Activated T-cell treated with anti-CD3 and anti-CD28 coated beads, Interleukin-2, amount 50 U/mL, for 4 hours (primary cell): ENCODE results near the gene CCT2. TPM values are rescaled to one million over a fixed set of nuclear protein-coding genes. Genes with fewer than 3 reads are reported as not detected.

Source experiments
- ATAC-seq, 2 donors: fragments of 200-7000 bp; cut with Tn5 transposase; one replicate each; pipeline ENCODE4 v1.10.0; 2021
- DNase-seq: peaks from one replicate; pipeline ENCODE4 v3.0.0-alpha.2; 2020
- H3K27me3 Mint-ChIP-seq: one replicate; pipeline ENCODE4 v1.8.0; 2021; ENCODE audit warnings: low read depth, mixed read lengths
- H3K36me3 Mint-ChIP-seq: one replicate; pipeline ENCODE4 v1.8.0; 2022; ENCODE audit warnings: mixed read lengths; ENCODE audit not compliant: insufficient read depth
- H3K4me1 Mint-ChIP-seq: one replicate; pipeline ENCODE4 v1.8.0; 2021; ENCODE audit warnings: low read depth, mixed read lengths
- H3K4me3 Mint-ChIP-seq: one replicate; pipeline ENCODE4 v1.8.0; 2021; ENCODE audit warnings: mild to moderate bottlenecking, moderate library complexity, mixed read lengths
- H3K9me3 Mint-ChIP-seq: one replicate; pipeline ENCODE4 v1.8.0; 2021; ENCODE audit warnings: mixed read lengths
- total RNA-seq, 3 donors: library from RNA; stranded (reverse); gene quantifications; one replicate each; pipeline ENCODE4 v1.2.1, GENCODE V29; 2021

CCT2 gene
- 100 to 1,000 TPM; 589 to 616 (median 611) TPM for total RNA-seq

DNA sequence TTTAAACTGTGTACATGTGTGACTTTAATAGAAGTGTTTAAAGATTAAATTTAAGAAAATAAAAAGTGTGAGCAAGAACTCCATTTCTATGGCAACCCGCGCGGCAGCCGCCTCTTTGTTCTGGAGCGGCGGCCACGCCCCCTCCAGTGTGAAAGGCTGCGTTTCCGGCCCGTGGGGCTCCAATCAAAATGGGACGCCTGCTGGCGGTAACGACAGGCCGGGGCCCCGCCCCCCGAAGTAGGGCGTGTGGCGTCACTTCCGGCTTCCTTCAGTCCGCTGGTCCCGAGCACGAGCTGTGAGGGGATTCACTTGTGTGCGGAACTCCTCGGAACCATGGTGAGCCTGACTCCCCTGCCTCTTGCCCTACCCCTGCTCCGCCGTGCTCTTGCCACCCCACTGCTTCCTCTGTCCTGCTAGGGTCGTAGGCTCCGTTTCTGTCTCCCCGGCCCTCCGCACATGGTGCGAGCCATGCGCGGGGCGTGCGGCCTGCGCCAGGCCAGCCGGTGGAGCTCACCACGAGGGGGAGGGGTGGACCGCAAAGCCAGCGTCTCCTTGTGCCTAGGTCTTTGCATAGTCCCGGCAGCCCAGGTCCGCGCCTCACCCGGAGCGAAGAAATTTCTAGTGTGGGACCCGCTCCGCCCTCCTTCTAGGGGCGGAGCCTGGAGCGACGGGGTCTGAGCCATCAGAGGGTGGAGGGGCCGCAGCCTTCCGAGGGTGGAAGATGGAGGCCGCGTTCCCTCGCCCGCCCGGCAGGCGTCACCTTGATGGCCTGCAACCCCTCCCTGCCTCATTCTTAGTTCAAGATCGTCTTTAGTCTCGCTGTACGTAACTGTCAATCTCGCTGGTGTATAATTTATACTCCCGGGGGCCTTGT is at the start of gene CCT2:
TSS of gene CCT2 (plus strand) at position 271 of the 874 bp plus-strand sequence. CDS start at position 334, 63 bp downstream.
- peak within 1 kb of the TSS; percentile 96 for H3K4me3 Mint-ChIP-seq
- no peaks in the 10 kb centered on the region for H3K27me3 Mint-ChIP-seq
- no peaks in the 10 kb centered on the region for H3K9me3 Mint-ChIP-seq
- peak; percentile 97 for DNase-seq
- peak; percentile 94 to 95 for ATAC-seq
- peaks cover 26% of the 10 kb centered on the region for H3K36me3 Mint-ChIP-seq
- peaks cover 14% of the 10 kb centered on the region for H3K4me1 Mint-ChIP-seq

DNA sequence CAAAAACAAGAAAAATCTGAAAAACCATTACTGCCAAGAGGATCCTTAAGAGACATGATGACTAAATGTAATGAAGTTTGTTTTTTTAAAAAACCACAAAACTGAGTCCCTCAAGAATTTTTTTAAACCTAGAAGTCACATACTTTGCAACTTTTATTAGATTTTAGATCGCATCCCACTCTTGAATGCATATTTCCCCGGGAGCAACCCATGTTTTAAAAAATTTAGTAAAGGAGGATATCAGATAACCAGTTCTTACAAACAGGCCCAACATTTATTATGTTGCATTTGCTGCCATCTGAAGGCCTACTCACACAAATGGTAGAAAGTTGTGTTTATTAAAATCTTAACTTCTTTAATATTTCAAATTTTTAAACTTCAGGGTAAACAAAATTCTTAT is 44.3 kb upstream of the CCT2 start:
- no peak for ATAC-seq
- H3K4me3 Mint-ChIP-seq = no peak overlapping the region
- H3K27me3 Mint-ChIP-seq = no peaks in the 10 kb centered on the region
- H3K9me3 Mint-ChIP-seq = peaks cover 7% of the 10 kb centered on the region
- no peaks in the 10 kb centered on the region for H3K4me1 Mint-ChIP-seq
- DNase-seq = no peak
- peaks cover 13% of the 10 kb centered on the region for H3K36me3 Mint-ChIP-seq

DNA sequence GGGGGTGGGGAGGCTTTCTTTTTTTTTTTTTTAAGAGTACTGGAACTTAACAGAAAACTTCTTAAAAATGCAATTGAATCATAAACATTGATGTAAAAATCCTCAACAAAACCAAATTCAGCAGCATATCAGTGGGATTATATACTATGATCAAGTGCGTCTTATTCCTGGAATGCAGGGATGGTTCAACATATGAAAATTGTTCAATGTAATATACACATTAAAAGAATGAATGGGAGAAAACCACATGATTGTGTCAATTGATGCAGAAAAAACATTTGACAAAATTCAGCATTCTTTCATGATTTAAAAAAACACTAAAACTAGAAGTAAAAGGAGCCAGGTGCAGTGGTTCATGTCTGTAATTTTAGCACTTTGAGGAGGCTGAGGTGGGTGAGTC is 41.2 kb upstream of the CCT2 start:
- no peaks in the 10 kb centered on the region for H3K27me3 Mint-ChIP-seq
- H3K36me3 Mint-ChIP-seq = peaks cover 17% of the 10 kb centered on the region
- ATAC-seq = no peak
- peaks cover 7% of the 10 kb centered on the region for H3K9me3 Mint-ChIP-seq
- no peak for DNase-seq
- H3K4me1 Mint-ChIP-seq = peaks cover 4% of the 10 kb centered on the region
- H3K4me3 Mint-ChIP-seq = no peak overlapping the region

DNA sequence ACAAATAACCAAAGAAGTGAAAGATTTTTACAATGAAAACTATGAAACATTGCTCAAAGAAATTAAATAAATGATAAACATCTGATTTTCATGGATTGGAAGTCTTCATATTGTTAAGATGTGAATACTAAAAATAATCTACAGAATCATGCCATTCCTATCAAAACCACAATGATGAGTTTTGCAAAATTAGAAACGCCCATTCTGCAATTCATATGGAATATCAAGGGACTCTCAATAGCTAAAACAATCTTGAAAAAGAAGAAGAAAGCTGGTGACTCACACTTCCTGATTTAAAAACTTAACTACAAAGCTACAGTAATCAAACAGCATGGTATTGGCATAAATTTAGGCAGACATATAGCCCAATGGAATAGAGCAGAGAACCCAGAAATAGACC is 40.2 kb upstream of the CCT2 start:
- peaks cover 4% of the 10 kb centered on the region for H3K4me1 Mint-ChIP-seq
- peaks cover 19% of the 10 kb centered on the region for H3K36me3 Mint-ChIP-seq
- DNase-seq = no peak
- H3K9me3 Mint-ChIP-seq = peaks cover 7% of the 10 kb centered on the region
- H3K4me3 Mint-ChIP-seq = no peak overlapping the region
- no peak for ATAC-seq
- H3K27me3 Mint-ChIP-seq = no peaks in the 10 kb centered on the region

DNA sequence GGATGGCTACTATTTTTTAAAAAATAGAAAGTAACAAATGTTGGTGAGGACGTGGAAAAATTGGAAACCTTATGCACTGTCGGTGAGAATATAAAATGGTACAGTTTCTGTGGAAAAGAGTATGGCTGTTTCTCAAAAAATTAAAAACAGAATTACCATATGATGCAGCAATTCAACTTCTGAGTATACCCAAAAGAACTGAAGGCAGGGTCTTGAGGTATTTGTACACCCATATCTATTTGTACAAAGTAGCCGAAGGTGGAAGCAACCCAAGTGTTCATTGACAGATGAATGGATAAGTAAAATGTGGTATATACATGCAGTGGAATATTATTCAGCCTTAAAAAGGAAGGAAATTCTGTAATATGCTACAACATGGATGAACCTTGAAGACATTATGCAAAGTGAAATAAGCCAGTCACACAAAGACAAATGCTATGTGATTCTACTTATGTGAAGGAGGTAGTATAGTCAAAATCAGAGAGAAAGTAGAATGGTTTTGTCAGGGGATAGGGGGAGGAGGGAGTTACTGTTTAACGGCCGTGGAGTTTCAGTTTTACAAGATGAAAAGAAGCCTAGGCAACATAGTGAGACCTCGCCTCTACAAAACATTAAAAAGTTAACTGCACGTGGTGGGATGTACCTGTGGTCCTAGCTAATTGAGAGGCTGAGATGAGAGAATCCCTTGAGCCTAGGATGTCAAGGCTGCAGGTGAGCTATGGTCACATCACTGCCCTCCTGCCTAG is 38.4 kb upstream of the CCT2 start:
- Mint-ChIP-seq H3K4me3 (no peak overlapping the region), H3K9me3 (peaks cover 7% of the 10 kb centered on the region), H3K36me3 (peaks cover 17% of the 10 kb centered on the region), H3K27me3 (no peaks in the 10 kb centered on the region), H3K4me1 (peaks cover 4% of the 10 kb centered on the region)
- DNase-seq = no peak
- ATAC-seq = peak; percentile 48 to 67

DNA sequence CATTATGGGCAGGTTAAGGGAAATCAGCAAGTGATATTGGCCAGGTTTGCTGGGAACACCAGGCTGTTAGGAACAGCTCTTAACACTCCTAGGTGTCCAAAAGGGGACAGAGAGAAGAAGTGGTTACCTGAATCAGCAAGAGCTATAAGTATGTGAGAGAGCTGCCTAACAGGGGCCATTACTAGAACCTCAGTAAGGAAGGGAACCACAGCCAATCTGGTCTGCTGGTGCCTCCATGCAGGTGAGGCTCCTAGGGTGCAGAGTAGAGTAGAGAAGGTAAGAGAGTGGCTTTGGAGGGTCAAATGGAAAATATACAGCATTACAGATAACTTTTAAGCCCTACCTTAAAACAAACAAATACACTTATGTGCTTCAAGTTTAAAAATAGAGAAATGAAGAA is 36.6 kb upstream of the CCT2 start:
- ATAC-seq (no peak), DNase-seq (no peak)
- H3K36me3 Mint-ChIP-seq = peaks cover 12% of the 10 kb centered on the region
- no peak overlapping the region for H3K4me3 Mint-ChIP-seq
- H3K27me3 Mint-ChIP-seq = no peaks in the 10 kb centered on the region
- H3K4me1 Mint-ChIP-seq = peaks cover 4% of the 10 kb centered on the region
- peaks cover 1% of the 10 kb centered on the region for H3K9me3 Mint-ChIP-seq

DNA sequence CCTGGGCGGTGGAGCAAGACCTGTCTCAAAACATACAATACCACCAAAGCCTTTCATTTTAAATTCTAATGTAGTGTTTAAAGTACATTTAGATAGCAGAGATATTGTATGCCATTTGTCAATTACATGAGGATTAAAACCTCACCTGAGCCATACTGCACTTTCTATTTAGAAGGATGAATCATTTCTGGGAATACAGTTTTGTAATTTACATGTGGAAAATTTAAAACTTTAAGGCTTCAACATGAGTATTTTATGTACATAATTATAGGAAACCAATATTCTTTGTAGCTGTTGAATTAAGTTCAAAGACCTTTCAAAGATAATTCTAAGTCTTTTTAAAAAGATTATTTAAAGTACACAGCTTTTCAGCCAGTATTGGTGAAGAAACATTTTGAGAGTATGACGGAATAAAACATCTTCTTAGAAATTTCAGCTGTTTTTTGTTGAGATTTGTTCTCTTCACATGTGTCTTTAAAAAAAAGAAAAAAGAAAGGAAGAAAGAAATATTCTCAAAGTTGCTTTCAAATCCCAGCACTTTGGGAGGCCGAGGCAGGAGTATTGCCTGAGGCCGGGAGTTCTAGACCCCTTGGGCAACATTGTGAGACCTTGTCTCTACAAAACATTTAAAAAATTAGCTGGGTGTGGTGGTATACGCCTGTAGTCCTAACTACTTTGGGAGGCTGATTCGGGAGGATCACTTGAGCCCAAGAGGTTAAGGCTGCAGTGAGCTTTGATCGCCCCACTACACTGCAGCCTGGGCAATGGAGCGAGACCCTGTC is 34.5 kb upstream of the CCT2 start:
- Mint-ChIP-seq H3K9me3 (no peaks in the 10 kb centered on the region), H3K4me3 (no peak overlapping the region), H3K36me3 (peaks cover 12% of the 10 kb centered on the region), H3K27me3 (no peaks in the 10 kb centered on the region), H3K4me1 (peaks cover 4% of the 10 kb centered on the region)
- ATAC-seq (no peak), DNase-seq (no peak)

DNA sequence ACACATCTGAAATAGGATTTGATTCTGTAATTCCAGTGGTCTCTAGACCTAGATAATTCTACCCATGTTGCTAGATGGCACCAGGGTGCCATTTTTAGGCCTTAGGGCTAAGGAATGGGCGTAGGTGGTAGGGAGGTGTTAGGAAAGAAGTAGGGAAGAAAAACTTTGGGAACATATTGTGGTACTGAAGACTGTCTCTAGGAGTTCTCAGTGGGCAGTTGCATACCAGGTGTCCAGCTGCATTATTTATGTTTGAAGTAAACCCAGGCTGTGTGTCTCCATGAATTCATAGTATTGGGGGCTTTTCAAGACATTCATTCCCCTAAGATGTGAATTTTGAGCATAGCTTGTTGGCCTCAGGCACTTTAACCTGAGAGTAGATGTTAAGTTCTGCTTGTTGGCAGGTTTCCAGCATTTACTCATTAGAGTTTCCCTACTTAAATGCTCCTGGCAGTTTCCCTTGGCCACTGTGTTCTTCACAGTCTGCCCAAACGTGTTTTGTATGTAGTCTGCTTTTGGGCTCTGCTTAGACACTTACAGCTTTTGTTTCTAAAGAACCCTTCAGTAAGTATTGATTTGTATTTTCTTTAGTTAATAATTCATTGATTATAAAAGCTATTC is 31.5 kb upstream of the CCT2 start:
- ATAC-seq (no peak), DNase-seq (no peak)
- Mint-ChIP-seq H3K4me3 (no peak overlapping the region), H3K9me3 (no peaks in the 10 kb centered on the region), H3K36me3 (peaks cover 8% of the 10 kb centered on the region), H3K4me1 (peaks cover under 1% of the 10 kb centered on the region), H3K27me3 (no peaks in the 10 kb centered on the region)

DNA sequence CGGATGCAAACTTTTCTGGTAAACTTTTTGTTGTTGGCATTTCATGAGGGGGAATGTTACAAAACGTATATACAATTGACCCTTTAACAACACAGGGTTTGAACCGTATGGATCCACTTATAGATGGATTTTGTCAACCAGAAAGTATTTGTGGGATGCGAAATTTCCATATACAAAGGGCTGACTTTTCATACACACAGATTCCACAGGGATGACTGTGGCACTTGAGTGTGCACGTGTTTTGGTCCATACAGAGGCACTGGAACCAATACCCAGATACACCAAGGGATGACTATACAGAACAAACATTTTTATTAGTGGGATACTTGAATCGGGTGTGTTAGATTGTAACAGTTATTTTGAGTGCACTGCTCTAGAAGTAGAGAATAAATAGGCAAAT is 29.8 kb upstream of the CCT2 start:
- H3K27me3 Mint-ChIP-seq = no peaks in the 10 kb centered on the region
- DNase-seq = no peak

DNA sequence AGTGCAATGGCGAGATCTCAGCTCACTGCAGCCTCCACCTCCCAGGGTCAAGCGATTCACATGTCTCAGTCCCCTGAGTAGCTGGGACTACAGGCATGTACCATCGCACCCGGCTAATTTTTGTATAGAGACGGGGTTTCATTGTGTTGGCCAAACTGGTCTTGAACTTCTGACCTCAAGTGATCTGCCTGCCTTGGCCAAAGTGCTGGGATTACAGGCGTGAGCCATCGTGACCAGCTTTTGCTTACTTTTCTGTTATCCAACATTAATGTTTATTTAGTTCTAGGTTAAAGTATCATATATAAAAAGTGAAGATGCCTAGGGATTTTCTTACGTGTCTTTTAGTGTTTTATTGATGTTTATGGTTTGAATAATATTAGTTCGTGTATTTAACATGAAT is 28.9 kb upstream of the CCT2 start:
- DNase-seq (no peak), ATAC-seq (no peak)
- Mint-ChIP-seq H3K4me3 (no peak overlapping the region), H3K4me1 (no peaks in the 10 kb centered on the region), H3K27me3 (no peaks in the 10 kb centered on the region), H3K36me3 (peaks cover 2% of the 10 kb centered on the region), H3K9me3 (no peaks in the 10 kb centered on the region)

More for the DNA sequence above, 29.8 kb upstream of the CCT2 start:
- Mint-ChIP-seq H3K36me3 (peaks cover 4% of the 10 kb centered on the region), H3K4me3 (no peak overlapping the region), H3K9me3 (no peaks in the 10 kb centered on the region), H3K4me1 (no peaks in the 10 kb centered on the region)
- no peak for ATAC-seq

DNA sequence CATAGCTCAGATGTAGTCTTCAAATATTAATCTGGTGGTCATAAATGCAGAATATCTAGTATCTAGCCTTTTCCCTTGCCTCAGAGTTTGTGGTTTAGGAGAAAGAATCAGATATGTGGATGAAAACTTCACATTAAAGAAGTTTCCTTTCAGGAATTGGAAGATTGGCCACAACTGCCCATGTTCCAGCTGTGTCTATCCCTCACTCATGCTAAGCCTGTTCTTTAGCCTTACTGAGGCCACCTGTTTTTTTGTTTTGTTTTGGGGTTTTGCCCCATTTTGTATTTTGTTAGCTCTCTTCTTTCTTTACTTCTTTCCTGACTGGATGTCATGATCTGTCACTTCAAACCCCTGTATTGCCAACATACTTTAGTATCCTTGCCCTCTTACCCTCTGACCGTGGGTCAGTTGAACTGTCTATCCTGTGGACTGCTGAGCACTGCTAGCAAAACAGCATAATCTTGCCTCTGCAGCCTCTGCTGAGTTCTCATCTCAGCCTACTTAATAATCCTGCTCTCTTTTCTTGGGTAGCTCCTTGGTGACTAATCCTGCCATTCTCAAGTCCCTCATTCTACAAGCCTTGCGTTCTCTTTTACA is 22.0 kb upstream of the CCT2 start:
- H3K9me3 Mint-ChIP-seq = no peaks in the 10 kb centered on the region

DNA sequence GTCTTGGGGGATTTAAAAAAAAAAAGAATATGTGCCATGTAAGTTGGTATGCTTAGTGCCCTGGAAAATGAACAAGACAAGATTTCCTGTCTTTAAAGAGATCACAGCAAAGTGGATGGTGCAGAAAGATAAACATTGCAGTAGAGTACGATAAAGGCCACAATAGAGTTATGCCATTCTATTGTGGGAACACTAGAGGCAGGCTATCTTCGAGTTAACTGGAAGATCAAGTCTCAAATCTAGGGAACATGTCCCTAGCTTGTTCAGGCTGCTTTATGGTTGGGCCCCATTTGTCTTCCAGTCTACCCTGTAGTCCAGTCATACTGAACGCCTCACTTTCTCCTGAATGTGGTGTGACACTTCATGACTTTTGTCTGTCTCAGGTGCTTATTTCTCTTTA is 18.7 kb upstream of the CCT2 start:
- H3K27me3 Mint-ChIP-seq = no peaks in the 10 kb centered on the region
- no peak for DNase-seq
- peaks cover 16% of the 10 kb centered on the region for H3K36me3 Mint-ChIP-seq
- ATAC-seq = no peak
- H3K4me3 Mint-ChIP-seq = no peak overlapping the region
- no peaks in the 10 kb centered on the region for H3K9me3 Mint-ChIP-seq
- peaks cover 5% of the 10 kb centered on the region for H3K4me1 Mint-ChIP-seq

More for the DNA sequence above, 22.0 kb upstream of the CCT2 start:
- ATAC-seq (no peak), DNase-seq (no peak)
- H3K36me3 Mint-ChIP-seq = peaks cover 4% of the 10 kb centered on the region
- no peaks in the 10 kb centered on the region for H3K27me3 Mint-ChIP-seq
- no peak overlapping the region for H3K4me3 Mint-ChIP-seq
- peaks cover 4% of the 10 kb centered on the region for H3K4me1 Mint-ChIP-seq

DNA sequence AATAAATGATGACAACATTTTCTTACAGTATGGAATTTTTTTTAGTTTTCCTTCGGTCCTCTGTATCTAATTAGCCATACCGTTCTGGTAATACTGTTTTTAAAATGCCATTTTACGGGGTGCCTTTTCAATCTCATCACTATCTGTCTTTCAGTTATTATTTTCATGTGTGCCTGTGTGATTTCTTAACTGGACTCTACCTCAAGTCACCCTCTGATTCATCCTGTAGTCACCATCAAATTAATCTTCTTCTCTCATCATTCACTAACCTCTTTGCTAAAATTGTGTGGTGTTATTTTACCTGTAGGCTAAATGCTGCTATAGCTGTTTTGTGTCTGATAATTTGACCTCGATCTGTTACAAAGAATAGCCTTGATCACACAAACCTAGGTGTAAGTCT is 16.0 kb upstream of the CCT2 start:
- Mint-ChIP-seq H3K36me3 (peaks cover 27% of the 10 kb centered on the region), H3K27me3 (no peaks in the 10 kb centered on the region), H3K9me3 (no peaks in the 10 kb centered on the region), H3K4me1 (peaks cover 4% of the 10 kb centered on the region), H3K4me3 (no peak overlapping the region)
- DNase-seq = no peak
- ATAC-seq = no peak
